Lower leg skin (tissue), 4 donors: Measurements from ENCODE around the gene PRIMPOL. TPM values are rescaled to one million over a fixed set of nuclear protein-coding genes. Genes with fewer than 3 reads are reported as not detected.
"Not testable (repeated sequence)": the region's sequence is repeated elsewhere in the genome, so short reads cannot be mapped to it uniquely, and the experiment has no call there.

Experiments
- DNase-seq, 2 donors: peaks; one replicate each; pipeline ENCODE4 v3.0.0-alpha.2; 2019; ENCODE audit warnings: low spot score in 2 of 2
- H3K4me3 ChIP-seq: fragments of 200-600 bp; sonication (generic); 2 replicates; pipeline ENCODE4 v1.5.1; 2017; ENCODE audit warnings: mild to moderate bottlenecking, low read depth; ENCODE audit not compliant: poor library complexity, severe bottlenecking
- POLR2A ChIP-seq, 2 donors: fragments of 450-650 bp; IDR thresholded peaks; one replicate each; pipeline ENCODE4 v1.6.1; 2016 to 2017; ENCODE audit warnings: antibody characterized with exemption in 2 of 2, mild to moderate bottlenecking in 1 of 2, moderate library complexity in 1 of 2
- WGBS, 2 donors: methylation state at CpG; one replicate each; pipeline ENCODE4 v1.1.5; 2018; 5-methylcytosine and 5-hydroxymethylcytosine counted together
- intact Hi-C: fragments of 100-400 bp; cut with DNase I; formaldehyde crosslinking; loops from one replicate; pipeline ENCODE4 v1.15.0; 2023; ENCODE audit warnings: low total_unique reads
- total RNA-seq, 4 donors: library from RNA; depleted of rRNA; stranded (reverse); fragments of >200 nt; gene quantifications; one replicate each; pipeline ENCODE4 v1.1.0, GENCODE V29; 2016
- TF ChIP-seq, protein P1 (sequence below), 3 donors: fragments of 450-650 bp; IDR thresholded peaks; one replicate each; pipeline ENCODE4 v1.5.1; 2016; ENCODE audit warnings: antibody characterized with exemption in 3 of 3, mild to moderate bottlenecking in 3 of 3, moderate library complexity in 2 of 3

Gene PRIMPOL, protein sequence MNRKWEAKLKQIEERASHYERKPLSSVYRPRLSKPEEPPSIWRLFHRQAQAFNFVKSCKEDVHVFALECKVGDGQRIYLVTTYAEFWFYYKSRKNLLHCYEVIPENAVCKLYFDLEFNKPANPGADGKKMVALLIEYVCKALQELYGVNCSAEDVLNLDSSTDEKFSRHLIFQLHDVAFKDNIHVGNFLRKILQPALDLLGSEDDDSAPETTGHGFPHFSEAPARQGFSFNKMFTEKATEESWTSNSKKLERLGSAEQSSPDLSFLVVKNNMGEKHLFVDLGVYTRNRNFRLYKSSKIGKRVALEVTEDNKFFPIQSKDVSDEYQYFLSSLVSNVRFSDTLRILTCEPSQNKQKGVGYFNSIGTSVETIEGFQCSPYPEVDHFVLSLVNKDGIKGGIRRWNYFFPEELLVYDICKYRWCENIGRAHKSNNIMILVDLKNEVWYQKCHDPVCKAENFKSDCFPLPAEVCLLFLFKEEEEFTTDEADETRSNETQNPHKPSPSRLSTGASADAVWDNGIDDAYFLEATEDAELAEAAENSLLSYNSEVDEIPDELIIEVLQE
- 10 to 100 TPM; 12.1 to 23.2 (median 13.4) TPM for total RNA-seq

DNA sequence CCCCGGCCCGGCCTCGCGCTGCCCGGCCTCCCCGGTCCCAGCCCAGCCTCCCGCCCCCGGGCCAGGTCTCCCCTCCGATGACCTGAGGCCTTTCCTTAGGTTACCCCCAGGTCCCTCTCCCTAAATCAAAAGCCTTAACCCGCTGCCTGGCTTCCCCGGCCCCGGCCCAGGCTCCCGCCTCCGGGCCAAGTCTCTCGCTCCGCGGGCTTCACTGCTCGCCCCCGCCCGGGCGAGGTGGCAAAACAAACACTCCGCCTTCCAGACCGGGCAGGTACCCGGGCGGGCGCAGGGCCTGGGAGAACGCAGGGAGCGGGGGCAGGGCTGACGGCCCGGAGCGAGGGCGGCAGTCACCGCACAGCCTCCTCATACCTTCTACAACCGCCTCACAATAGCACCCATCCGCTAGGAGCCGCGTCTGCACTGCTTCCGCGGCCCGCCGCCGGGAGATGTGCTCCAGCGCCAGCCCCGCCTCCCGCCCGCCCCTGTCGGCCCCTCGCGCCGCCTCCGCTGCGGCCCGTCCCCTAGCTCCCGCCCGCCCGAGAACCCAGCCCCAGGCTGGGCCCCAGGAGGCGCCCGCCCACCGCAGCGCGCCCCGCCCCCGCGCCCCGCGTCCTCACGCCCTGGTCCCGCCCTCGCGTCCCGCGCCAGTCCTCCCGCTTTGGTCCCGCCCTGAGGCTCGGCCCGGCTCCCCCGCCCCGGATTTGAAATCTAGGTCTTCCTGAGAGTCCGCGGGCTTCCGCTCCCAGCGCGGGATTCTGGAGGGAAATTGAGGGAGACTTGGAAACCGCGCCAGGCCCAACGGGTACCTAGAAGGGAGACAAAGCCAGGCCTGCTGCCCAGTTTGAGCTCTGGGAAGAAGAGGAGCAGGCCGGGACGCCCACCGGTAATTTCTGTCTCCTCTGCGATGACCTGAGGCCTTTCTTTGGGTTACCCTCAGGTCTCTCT lies at the start of gene PRIMPOL, which contains the start of gene CASP3:
Gene PRIMPOL (plus strand): TSS at position 713 of the 945 bp plus-strand sequence. CDS start 7,403 bp downstream, outside the sequence.
Gene CASP3 (minus strand): TSS at position 422 of the 945 bp plus-strand sequence. CDS start 10,994 bp downstream, outside the sequence.
- intact Hi-C loops = no loop called here
- peak; percentile 94 to 99 for DNase-seq
- WGBS, 2 donors = 0 to 2% methylated on average over 31 to 46 of the region's 90 CpGs
- peak within 1 kb of the TSS; percentile 63 for H3K4me3 ChIP-seq
- TF ChIP-seq, protein P1, sequence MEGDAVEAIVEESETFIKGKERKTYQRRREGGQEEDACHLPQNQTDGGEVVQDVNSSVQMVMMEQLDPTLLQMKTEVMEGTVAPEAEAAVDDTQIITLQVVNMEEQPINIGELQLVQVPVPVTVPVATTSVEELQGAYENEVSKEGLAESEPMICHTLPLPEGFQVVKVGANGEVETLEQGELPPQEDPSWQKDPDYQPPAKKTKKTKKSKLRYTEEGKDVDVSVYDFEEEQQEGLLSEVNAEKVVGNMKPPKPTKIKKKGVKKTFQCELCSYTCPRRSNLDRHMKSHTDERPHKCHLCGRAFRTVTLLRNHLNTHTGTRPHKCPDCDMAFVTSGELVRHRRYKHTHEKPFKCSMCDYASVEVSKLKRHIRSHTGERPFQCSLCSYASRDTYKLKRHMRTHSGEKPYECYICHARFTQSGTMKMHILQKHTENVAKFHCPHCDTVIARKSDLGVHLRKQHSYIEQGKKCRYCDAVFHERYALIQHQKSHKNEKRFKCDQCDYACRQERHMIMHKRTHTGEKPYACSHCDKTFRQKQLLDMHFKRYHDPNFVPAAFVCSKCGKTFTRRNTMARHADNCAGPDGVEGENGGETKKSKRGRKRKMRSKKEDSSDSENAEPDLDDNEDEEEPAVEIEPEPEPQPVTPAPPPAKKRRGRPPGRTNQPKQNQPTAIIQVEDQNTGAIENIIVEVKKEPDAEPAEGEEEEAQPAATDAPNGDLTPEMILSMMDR (IDR thresholded peaks at IDR 0.05) = peak in 1 of 3 donors; percentile 41
- peak in 1 of 2 donors; percentile 67 for TF ChIP-seq POLR2A (IDR thresholded peaks at IDR 0.05)

DNA sequence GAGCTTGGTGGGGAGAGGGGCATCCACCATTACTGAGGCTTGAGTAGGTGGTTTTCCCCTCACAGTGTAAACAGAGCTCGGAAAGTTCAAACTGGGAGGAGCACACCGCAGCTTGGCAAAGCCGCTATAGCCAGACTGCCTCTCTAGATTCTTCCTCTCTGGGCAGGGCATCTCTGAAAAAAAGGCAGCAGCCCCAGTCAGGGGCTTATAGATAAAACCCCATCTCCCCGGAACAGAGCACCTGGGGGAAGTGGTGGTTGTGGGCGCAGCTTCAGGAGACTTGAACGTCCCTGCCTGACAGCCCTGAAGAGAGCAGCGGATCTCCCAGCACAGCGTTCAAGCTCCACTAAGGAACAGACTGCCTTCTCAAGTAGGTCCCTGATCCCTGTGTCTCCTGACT lies 48.6 kb upstream of the PRIMPOL start:
- DNase-seq, intact Hi-C loops, H3K4me3 ChIP-seq: not testable (repeated sequence)
- WGBS, 2 donors = 87 to 88% methylated on average over 8 of the region's 8 CpGs

DNA sequence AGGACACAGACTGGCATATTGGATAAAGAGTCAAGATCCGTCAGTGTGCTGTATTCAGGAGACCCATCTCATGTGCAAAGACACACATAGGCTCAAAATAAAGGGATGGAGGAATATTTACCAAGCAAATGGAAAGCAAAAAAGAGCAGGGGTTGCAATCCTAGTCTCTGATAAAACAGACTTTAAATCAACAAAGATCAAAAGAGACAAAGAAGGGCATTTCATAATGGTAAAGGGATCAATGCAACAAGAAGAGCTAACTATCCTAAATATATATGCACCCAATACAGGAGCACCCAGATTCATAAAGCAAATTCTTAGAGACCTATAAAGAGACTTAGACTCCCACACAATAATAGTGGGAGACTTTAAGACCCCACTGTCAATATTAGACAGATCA lies 46.7 kb upstream of the PRIMPOL start:
- H3K4me3 ChIP-seq, intact Hi-C loops: not testable (repeated sequence)
- WGBS, 2 donors = 0% methylated on average over 1 of the region's 1 CpG

DNA sequence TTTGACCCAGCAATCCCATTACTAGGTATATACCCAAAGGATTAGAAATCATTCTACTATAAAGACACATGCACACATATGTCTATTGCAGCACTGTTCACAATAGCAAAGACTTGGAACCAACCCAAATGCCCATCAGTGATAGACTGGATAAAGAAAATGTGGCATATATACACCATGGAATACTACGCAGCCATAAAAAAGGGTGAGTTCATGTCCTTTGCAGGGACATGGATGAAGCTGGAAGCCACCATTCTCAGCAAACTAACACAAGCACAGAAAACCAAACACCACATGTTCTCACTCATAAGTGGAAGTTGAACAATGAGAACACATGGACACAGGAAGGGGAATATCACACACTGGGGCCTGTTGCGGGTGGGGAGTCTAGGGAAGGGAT lies 42.1 kb upstream of the PRIMPOL start:
- 48 to 97% methylated on average over 2 of the region's 2 CpGs for WGBS, 2 donors
- H3K4me3 ChIP-seq, DNase-seq, intact Hi-C loops: not testable (repeated sequence)

More for the DNA sequence above, 46.7 kb upstream of the PRIMPOL start:
- DNase-seq = not testable (repeated sequence)

DNA sequence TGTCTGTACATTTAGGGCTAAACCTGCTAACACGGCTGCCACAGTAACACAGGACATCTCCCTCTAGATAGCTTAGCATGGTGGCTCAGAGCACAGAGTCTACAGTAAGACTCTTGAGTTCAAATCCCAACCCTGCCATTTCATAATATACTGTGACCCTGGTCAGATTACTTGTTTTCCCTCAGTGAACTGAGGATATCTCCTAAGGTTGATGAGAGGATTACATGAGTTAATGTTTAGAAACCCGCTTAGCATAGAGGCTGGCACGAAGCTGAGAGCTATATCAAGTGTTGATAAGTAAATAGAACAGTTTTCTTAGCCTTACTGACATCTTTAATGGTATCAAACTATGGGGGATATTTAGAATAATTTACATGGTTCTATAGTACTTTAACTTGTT lies 37.5 kb upstream of the PRIMPOL start:
- TF ChIP-seq, protein P1 (IDR thresholded peaks at IDR 0.05) = no peak
- no peak for TF ChIP-seq POLR2A (IDR thresholded peaks at IDR 0.05)
- H3K4me3 ChIP-seq = no peak overlapping the region
- intact Hi-C loops = no loop called here
- 91% methylated on average over 3 of the region's 3 CpGs for WGBS, 2 donors
- no peak for DNase-seq

DNA sequence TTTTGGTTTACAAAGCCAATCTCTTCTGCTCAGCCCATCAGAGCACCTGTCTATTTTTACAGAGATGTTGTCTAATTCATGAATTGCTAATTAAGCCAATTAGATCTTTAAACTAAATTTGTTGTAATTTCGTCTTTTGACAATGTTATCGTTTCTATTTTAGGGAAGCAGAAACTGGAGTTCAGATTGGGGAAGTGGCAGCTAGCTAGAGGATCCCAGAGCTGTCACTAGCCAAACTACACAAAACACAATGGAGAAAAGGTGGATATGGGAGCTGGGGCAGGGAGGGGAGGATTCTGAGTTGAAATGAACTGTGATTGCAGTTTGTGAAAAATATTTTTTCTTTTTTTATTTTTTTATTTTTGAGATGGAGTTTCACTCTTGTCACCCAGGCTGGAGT lies 36.1 kb upstream of the PRIMPOL start:
- WGBS, 2 donors = 86 to 92% methylated on average over 2 of the region's 2 CpGs
- no peak for TF ChIP-seq POLR2A (IDR thresholded peaks at IDR 0.05)
- TF ChIP-seq, protein P1 (IDR thresholded peaks at IDR 0.05) = no peak
- H3K4me3 ChIP-seq = no peak overlapping the region
- no peak for DNase-seq
- intact Hi-C loops = no loop called here

DNA sequence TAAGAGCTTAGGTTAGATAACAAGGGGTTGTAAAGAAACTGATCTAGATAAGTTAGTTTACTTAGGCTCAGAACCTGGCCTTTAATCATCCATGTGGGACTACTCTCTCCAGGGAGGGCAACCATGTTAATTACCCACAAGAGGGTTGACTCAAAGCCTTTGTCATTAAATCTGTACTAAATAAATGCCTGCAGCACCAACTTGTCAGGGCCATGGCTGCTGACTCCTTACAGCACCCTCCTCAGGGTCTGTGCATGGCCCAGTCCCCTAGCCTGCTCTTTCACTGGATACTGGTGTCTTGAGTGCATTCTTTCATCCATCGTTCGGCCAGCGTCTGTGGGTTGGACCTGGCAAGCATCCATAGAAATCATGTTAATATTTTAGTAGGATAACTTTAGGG lies 35.0 kb upstream of the PRIMPOL start:
- whole genome bisulfite sequencing, 2 donors = 89 to 94% methylated on average over 3 of the region's 3 CpGs
- H3K4me3 ChIP-seq = no peak overlapping the region
- no peak for DNase-seq
- TF ChIP-seq, protein P1 (IDR thresholded peaks at IDR 0.05) = no peak
- intact Hi-C loops = no loop called here

DNA sequence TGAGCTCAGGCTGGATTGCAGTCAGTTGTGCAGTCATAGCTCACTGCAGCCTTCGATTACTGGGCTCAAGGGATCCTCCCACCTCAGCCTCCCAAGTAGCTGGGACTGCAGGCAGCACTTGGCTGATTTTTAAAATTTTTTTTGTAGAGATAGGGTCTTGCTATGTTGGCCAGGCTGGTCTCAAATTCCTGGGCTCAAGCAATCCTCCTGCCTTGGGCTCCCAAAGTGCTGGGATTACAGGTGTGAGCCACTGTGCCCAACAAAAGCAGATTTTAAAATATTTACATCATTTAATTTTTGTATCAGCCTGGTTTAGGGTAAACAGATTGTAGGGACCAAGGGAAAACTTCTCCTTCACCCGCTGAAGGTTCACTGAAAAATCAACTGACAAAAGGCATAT lies 33.4 kb upstream of the PRIMPOL start:
- DNase-seq, H3K4me3 ChIP-seq, intact Hi-C loops: not testable (repeated sequence)
- WGBS, 2 donors = 81 to 89% methylated on average over 2 of the region's 2 CpGs
